Ishikawa (cell line): ENCODE measurements around the gene ARHGEF35.

Source experiments
- CEBPB ChIP-seq: IDR thresholded peaks from 2 replicates; pipeline ENCODE4 v1.6.1; 2012
- CREB1 ChIP-seq: IDR thresholded peaks from 2 replicates; pipeline ENCODE4 v1.6.1; 2012; ENCODE audit warnings: low read depth
- EGR1 ChIP-seq: IDR thresholded peaks from 2 replicates; pipeline ENCODE4 v1.6.1; 2012
- EP300 ChIP-seq: IDR thresholded peaks from 2 replicates; pipeline ENCODE4 v1.6.1; 2012; ENCODE audit warnings: borderline replicate concordance
- FOXM1 ChIP-seq: IDR thresholded peaks from 2 replicates; pipeline ENCODE4 v1.6.1; 2012; ENCODE audit warnings: low read depth, borderline replicate concordance
- NFIC ChIP-seq: IDR thresholded peaks from 2 replicates; pipeline ENCODE4 v1.6.1; 2012
- RAD21 ChIP-seq: IDR thresholded peaks from 2 replicates; pipeline ENCODE4 v1.6.1; 2012; ENCODE audit warnings: low read depth
- TAF1 ChIP-seq: IDR thresholded peaks from 2 replicates; pipeline ENCODE4 v1.6.1; 2012; ENCODE audit warnings: low read depth, mild to moderate bottlenecking
- TCF12 ChIP-seq: IDR thresholded peaks from 2 replicates; pipeline ENCODE4 v1.6.1; 2012; ENCODE audit warnings: low read depth
- TEAD4 ChIP-seq: IDR thresholded peaks from 2 replicates; pipeline ENCODE4 v1.6.1; 2012
- YY1 ChIP-seq: IDR thresholded peaks from 2 replicates; pipeline ENCODE4 v1.6.1; 2012; ENCODE audit warnings: low read depth
- ZBTB7A ChIP-seq: IDR thresholded peaks from 2 replicates; pipeline ENCODE4 v1.6.1; 2012; ENCODE audit warnings: low read depth
- TF ChIP-seq, protein P1 (sequence below): IDR thresholded peaks from 2 replicates; pipeline ENCODE4 v1.6.1; 2012
- TF ChIP-seq, protein P2 (sequence below): IDR thresholded peaks from 2 replicates; pipeline ENCODE4 v1.6.1; 2012; ENCODE audit warnings: low read depth, mild to moderate bottlenecking
- TF ChIP-seq, protein P3 (sequence below): IDR thresholded peaks from 2 replicates; pipeline ENCODE4 v1.6.1; 2012

ARHGEF35 gene

DNA sequence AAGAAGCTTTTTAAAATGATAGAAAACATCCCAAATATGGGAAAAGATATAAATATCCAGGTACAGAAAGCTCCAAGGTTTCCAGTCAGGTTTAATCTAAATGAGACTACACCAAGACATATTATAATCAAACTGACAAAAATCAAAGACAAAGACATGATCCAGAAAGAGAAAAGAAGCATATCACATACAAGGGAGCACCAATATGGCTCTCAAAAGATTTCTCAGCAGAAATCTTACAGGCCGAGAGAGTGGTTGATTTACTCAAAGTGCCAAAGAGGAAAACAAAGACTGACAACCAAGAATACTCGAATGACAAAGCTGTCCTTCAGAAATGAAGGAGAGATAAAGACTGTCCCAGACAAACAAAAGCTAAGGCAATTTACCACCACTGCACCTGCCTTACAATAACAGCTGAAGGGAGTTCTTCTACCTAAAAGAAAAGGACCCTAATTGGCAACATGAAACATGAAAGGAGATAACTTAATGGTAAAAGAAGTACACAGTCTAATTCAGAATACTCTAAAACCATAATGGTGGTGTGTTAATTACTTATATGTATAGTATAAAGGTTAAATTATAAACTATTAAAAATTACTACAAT, 47.3 kb downstream of the ARHGEF35 start:
- TF ChIP-seq EGR1 = no peak
- TF ChIP-seq, protein P1, sequence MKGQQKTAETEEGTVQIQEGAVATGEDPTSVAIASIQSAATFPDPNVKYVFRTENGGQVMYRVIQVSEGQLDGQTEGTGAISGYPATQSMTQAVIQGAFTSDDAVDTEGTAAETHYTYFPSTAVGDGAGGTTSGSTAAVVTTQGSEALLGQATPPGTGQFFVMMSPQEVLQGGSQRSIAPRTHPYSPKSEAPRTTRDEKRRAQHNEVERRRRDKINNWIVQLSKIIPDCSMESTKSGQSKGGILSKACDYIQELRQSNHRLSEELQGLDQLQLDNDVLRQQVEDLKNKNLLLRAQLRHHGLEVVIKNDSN = no peak

DNA sequence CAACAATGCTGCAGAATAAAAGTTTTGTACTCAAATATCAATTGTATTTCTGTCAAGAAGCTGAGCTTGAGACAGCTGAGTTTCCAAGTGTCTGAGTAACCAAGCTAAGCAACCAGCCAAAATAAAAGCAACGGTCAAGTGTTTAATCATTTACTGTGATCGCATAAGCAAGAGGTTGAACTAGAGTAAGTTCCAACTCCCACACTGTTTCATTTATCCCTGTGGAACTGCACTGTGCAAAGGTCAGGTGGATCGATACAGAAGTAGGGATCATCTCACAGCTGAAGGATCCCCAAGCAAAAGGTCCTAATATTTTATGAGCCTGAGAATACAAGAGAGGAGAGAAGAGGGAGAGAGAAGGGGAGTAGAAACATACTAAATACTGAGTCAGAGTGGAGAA, 51.2 kb downstream of the ARHGEF35 start:
- TF ChIP-seq TCF12 (no peak), CEBPB (no peak), NFIC (no peak), YY1 (no peak), TEAD4 (no peak), EP300 (no peak), RAD21 (no peak), CREB1 (no peak)
- TF ChIP-seq, protein P2, sequence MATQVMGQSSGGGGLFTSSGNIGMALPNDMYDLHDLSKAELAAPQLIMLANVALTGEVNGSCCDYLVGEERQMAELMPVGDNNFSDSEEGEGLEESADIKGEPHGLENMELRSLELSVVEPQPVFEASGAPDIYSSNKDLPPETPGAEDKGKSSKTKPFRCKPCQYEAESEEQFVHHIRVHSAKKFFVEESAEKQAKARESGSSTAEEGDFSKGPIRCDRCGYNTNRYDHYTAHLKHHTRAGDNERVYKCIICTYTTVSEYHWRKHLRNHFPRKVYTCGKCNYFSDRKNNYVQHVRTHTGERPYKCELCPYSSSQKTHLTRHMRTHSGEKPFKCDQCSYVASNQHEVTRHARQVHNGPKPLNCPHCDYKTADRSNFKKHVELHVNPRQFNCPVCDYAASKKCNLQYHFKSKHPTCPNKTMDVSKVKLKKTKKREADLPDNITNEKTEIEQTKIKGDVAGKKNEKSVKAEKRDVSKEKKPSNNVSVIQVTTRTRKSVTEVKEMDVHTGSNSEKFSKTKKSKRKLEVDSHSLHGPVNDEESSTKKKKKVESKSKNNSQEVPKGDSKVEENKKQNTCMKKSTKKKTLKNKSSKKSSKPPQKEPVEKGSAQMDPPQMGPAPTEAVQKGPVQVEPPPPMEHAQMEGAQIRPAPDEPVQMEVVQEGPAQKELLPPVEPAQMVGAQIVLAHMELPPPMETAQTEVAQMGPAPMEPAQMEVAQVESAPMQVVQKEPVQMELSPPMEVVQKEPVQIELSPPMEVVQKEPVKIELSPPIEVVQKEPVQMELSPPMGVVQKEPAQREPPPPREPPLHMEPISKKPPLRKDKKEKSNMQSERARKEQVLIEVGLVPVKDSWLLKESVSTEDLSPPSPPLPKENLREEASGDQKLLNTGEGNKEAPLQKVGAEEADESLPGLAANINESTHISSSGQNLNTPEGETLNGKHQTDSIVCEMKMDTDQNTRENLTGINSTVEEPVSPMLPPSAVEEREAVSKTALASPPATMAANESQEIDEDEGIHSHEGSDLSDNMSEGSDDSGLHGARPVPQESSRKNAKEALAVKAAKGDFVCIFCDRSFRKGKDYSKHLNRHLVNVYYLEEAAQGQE = no peak
- TF ChIP-seq, protein P3, sequence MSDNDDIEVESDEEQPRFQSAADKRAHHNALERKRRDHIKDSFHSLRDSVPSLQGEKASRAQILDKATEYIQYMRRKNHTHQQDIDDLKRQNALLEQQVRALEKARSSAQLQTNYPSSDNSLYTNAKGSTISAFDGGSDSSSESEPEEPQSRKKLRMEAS = no peak

DNA sequence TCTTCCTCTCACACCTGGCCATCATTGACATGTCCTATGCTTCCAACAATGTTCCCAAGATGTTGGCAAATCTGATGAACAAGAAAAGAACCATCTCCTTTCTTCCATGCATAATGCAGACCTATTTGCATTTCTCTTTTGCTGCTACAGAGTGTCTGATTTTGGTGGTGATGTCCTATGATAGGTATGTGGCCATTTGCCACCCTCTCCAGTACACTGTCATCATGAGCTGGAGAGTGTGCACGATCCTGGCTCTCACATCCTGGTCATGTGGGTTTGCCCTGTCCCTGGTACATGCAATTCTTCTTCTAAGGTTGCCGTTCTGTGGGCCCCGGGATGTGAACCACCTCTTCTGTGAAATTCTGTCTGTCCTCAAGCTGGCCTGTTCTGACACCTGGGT, 53.4 kb downstream of the ARHGEF35 start:
- TF ChIP-seq EGR1 = no peak
- no peak for TF ChIP-seq EP300
- no peak for TF ChIP-seq CREB1
- TF ChIP-seq TEAD4 = no peak
- no peak for TF ChIP-seq CEBPB
- no peak for TF ChIP-seq ZBTB7A
- TF ChIP-seq FOXM1 = no peak
- no peak for TF ChIP-seq TCF12
- TF ChIP-seq, protein P3 = no peak
- TF ChIP-seq, protein P1 = no peak
- TF ChIP-seq, protein P2 = no peak
- no peak for TF ChIP-seq TAF1
- TF ChIP-seq YY1 = no peak
- no peak for TF ChIP-seq RAD21
- TF ChIP-seq NFIC = no peak

DNA sequence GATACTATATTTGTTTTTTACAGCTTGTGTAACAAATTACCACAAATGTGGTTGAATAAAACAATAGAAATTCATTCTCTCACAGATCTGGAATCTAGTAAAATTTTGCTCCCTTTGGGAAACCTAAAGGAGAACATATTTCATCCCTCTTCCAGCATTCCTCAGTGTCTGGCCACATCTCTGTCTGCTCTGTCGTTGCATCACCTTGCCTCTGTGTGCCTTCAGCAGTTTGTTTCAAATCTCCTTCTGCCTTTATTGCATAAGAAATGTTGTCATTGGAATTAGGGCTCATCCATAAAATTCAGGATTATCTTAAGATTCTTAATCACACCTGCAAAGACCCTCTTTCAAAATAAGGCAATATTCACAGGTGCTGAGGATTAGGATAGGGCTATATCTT, 58.1 kb downstream of the ARHGEF35 start:
- no peak for TF ChIP-seq EP300
- TF ChIP-seq RAD21 = no peak
- TF ChIP-seq YY1 = no peak
- TF ChIP-seq, protein P1 = no peak
- TF ChIP-seq EGR1 = no peak
- no peak for TF ChIP-seq NFIC
- TF ChIP-seq ZBTB7A = no peak
- no peak for TF ChIP-seq TAF1
- TF ChIP-seq, protein P2 = no peak
- no peak for TF ChIP-seq TCF12
- no peak for TF ChIP-seq FOXM1
